Measurements from ENCODE around the gene PFDN1.

DNA sequence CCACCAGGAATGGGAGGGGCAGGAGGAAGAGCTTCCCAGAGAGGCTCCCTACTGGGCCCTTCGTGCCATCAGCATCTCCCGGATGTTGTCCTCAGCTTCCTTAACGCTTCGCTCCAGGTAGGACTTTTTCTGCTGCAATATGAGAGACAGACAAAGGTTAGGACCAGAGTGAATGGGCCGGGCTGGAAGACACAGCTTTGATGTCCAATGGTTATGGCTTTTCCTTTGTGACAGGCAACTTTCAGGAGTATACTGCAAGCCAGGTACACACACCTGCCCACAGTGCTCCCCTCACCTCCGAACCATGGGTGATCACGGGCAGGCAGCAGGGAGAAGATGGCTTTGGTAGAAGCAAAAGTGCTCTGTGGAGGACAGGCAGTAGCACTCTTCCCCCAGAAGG lies 57.0 kb downstream of the PFDN1 start:
- TF ChIP-seq FOXM1 (IDR thresholded peaks at IDR 0.05; ENCODE audit: borderline replicate concordance, low read depth) (no peak), YY1 (IDR thresholded peaks at IDR 0.05; ENCODE audit: low read depth) (no peak), CEBPB (IDR thresholded peaks at IDR 0.05) (no peak), RAD21 (IDR thresholded peaks at IDR 0.05; ENCODE audit: low read depth) (no peak), TCF12 (IDR thresholded peaks at IDR 0.05; ENCODE audit: low read depth) (no peak), TEAD4 (IDR thresholded peaks at IDR 0.05) (no peak), TAF1 (IDR thresholded peaks at IDR 0.05; ENCODE audit: low read depth) (no peak), CREB1 (IDR thresholded peaks at IDR 0.05; ENCODE audit: low read depth) (no peak), EP300 (IDR thresholded peaks at IDR 0.05; ENCODE audit: borderline replicate concordance) (no peak)
- TF ChIP-seq, protein P1, sequence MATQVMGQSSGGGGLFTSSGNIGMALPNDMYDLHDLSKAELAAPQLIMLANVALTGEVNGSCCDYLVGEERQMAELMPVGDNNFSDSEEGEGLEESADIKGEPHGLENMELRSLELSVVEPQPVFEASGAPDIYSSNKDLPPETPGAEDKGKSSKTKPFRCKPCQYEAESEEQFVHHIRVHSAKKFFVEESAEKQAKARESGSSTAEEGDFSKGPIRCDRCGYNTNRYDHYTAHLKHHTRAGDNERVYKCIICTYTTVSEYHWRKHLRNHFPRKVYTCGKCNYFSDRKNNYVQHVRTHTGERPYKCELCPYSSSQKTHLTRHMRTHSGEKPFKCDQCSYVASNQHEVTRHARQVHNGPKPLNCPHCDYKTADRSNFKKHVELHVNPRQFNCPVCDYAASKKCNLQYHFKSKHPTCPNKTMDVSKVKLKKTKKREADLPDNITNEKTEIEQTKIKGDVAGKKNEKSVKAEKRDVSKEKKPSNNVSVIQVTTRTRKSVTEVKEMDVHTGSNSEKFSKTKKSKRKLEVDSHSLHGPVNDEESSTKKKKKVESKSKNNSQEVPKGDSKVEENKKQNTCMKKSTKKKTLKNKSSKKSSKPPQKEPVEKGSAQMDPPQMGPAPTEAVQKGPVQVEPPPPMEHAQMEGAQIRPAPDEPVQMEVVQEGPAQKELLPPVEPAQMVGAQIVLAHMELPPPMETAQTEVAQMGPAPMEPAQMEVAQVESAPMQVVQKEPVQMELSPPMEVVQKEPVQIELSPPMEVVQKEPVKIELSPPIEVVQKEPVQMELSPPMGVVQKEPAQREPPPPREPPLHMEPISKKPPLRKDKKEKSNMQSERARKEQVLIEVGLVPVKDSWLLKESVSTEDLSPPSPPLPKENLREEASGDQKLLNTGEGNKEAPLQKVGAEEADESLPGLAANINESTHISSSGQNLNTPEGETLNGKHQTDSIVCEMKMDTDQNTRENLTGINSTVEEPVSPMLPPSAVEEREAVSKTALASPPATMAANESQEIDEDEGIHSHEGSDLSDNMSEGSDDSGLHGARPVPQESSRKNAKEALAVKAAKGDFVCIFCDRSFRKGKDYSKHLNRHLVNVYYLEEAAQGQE (IDR thresholded peaks at IDR 0.05; ENCODE audit: low read depth): no peak
- TF ChIP-seq, protein P2, sequence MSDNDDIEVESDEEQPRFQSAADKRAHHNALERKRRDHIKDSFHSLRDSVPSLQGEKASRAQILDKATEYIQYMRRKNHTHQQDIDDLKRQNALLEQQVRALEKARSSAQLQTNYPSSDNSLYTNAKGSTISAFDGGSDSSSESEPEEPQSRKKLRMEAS (IDR thresholded peaks at IDR 0.05): no peak
- TF ChIP-seq, protein P3, sequence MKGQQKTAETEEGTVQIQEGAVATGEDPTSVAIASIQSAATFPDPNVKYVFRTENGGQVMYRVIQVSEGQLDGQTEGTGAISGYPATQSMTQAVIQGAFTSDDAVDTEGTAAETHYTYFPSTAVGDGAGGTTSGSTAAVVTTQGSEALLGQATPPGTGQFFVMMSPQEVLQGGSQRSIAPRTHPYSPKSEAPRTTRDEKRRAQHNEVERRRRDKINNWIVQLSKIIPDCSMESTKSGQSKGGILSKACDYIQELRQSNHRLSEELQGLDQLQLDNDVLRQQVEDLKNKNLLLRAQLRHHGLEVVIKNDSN (IDR thresholded peaks at IDR 0.05): no peak

All from Ishikawa (cell line).